Endothelial cell of umbilical vein (primary cell): ENCODE measurements around the gene BCL11A.

ENCODE experiments used
- EZH2 ChIP-seq: IDR thresholded peaks from 2 replicates; pipeline ENCODE4 v1.6.1; 2012; ENCODE audit warnings: borderline replicate concordance, low read depth, mild to moderate bottlenecking, moderate library complexity, low read length, inconsistent platforms; ENCODE audit not compliant: severe bottlenecking
- GATA2 ChIP-seq: IDR thresholded peaks from 2 replicates; pipeline ENCODE4 v1.7.0; 2011; ENCODE audit warnings: low read depth, mild to moderate bottlenecking, moderate library complexity, mixed read lengths, low read length; ENCODE audit not compliant: insufficient read length, insufficient read depth
- JUN ChIP-seq: IDR thresholded peaks from 2 replicates; pipeline ENCODE4 v1.6.1; 2011; ENCODE audit warnings: borderline replicate concordance, low read depth; ENCODE audit not compliant: insufficient read length, insufficient read depth
- MYC ChIP-seq: IDR thresholded peaks from one replicate; pipeline ENCODE4 v1.6.1; 2011; ENCODE audit warnings: mild to moderate bottlenecking, low read depth, low read length
- POLR2A ChIP-seq: IDR thresholded peaks from 2 replicates; pipeline ENCODE4 v1.6.1; 2012; ENCODE audit warnings: low read depth, mild to moderate bottlenecking, control low read depth, low read length
- POLR2AphosphoS5 ChIP-seq: IDR thresholded peaks from 2 replicates; pipeline ENCODE4 v1.6.1; 2012; ENCODE audit warnings: low read depth, mild to moderate bottlenecking, control low read depth, low read length, moderate library complexity; ENCODE audit not compliant: insufficient read depth
- TF ChIP-seq, protein P1 (sequence below): IDR thresholded peaks from 2 replicates; pipeline ENCODE4 v1.6.1; 2011; ENCODE audit not compliant: insufficient read depth, insufficient read length
- TF ChIP-seq, protein P2 (sequence below), 2 donors: IDR thresholded peaks; 1 replicate in 1 of 2; 2 replicates in 1 of 2; pipeline ENCODE4 v1.5.1; 2011; ENCODE audit warnings: low read length in 2 of 2, mild to moderate bottlenecking in 2 of 2, moderate library complexity in 2 of 2, control low read depth in 1 of 2, inconsistent platforms in 1 of 2, low read depth in 1 of 2; ENCODE audit not compliant: insufficient read depth in 1 of 2; ENCODE audit errors: extremely low read depth in 1 of 2

DNA sequence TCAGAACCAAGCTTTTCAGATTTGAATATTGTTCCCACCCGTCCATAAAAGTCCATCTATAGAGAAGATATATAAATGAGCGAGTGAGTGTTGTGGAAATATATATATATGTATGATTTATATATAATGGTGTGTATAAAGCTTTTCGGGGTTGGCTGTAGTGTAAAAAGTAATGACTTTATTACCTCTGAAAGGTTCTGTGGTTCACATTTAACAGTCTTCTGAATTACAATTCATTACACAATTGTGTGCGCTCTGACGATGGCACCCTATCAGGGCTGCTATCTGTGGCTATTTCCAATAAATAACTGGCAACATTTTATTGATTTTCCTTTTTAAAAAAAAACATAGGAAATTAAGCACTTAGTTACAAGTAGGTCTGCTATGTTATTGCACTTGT is 2.7 kb upstream of the BCL11A start:
- TF ChIP-seq, protein P1, sequence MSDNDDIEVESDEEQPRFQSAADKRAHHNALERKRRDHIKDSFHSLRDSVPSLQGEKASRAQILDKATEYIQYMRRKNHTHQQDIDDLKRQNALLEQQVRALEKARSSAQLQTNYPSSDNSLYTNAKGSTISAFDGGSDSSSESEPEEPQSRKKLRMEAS: no peak
- TF ChIP-seq POLR2A (no peak), POLR2AphosphoS5 (no peak), EZH2 (no peak), GATA2 (no peak), JUN (no peak), MYC (no peak)
- TF ChIP-seq, protein P2, sequence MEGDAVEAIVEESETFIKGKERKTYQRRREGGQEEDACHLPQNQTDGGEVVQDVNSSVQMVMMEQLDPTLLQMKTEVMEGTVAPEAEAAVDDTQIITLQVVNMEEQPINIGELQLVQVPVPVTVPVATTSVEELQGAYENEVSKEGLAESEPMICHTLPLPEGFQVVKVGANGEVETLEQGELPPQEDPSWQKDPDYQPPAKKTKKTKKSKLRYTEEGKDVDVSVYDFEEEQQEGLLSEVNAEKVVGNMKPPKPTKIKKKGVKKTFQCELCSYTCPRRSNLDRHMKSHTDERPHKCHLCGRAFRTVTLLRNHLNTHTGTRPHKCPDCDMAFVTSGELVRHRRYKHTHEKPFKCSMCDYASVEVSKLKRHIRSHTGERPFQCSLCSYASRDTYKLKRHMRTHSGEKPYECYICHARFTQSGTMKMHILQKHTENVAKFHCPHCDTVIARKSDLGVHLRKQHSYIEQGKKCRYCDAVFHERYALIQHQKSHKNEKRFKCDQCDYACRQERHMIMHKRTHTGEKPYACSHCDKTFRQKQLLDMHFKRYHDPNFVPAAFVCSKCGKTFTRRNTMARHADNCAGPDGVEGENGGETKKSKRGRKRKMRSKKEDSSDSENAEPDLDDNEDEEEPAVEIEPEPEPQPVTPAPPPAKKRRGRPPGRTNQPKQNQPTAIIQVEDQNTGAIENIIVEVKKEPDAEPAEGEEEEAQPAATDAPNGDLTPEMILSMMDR (IDR thresholded peaks at IDR 0.05; ENCODE audit: extremely low read depth in 1 of 2, insufficient read depth in 1 of 2, low read depth in 1 of 2, low read length in 2 of 2): no peak
